Esophagus muscularis mucosa (tissue), 4 donors: ENCODE results near the gene SMLR1.

Source experiments
- EP300 ChIP-seq: sonication (generic); formaldehyde crosslinking; IDR thresholded peaks from one replicate; pipeline ENCODE4 v1.6.1; 2017; ENCODE audit warnings: antibody characterized with exemption
- POLR2A ChIP-seq: fragments of 450-650 bp; IDR thresholded peaks from one replicate; pipeline ENCODE4 v1.6.1; 2017; ENCODE audit warnings: antibody characterized with exemption, moderate library complexity, mild to moderate bottlenecking, low read depth
- POLR2AphosphoS5 ChIP-seq, 2 donors: sonication (generic); formaldehyde crosslinking; IDR thresholded peaks; one replicate each; pipeline ENCODE4 v1.6.1; 2017; ENCODE audit warnings: antibody characterized with exemption in 2 of 2
- TF ChIP-seq, protein P1 (sequence below), 3 experiments: fragments of 200-600 bp in 2 of 3; fragments of 450-650 bp in 1 of 3; sonication (generic) in 2 of 3; IDR thresholded peaks; one replicate each; pipeline ENCODE4 v1.5.1; 2017 to 2019; ENCODE audit warnings: antibody characterized with exemption in 3 of 3, mild to moderate bottlenecking in 2 of 3, moderate library complexity in 1 of 3

GRCh38 chr6:130872250-130873095 is 45.3 kb downstream of the SMLR1 start:
- TF ChIP-seq, protein P1, sequence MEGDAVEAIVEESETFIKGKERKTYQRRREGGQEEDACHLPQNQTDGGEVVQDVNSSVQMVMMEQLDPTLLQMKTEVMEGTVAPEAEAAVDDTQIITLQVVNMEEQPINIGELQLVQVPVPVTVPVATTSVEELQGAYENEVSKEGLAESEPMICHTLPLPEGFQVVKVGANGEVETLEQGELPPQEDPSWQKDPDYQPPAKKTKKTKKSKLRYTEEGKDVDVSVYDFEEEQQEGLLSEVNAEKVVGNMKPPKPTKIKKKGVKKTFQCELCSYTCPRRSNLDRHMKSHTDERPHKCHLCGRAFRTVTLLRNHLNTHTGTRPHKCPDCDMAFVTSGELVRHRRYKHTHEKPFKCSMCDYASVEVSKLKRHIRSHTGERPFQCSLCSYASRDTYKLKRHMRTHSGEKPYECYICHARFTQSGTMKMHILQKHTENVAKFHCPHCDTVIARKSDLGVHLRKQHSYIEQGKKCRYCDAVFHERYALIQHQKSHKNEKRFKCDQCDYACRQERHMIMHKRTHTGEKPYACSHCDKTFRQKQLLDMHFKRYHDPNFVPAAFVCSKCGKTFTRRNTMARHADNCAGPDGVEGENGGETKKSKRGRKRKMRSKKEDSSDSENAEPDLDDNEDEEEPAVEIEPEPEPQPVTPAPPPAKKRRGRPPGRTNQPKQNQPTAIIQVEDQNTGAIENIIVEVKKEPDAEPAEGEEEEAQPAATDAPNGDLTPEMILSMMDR (IDR thresholded peaks at IDR 0.05) = peak; percentile 53 to 81 (median 74)
- TF ChIP-seq EP300 (no peak), POLR2AphosphoS5 (IDR thresholded peaks at IDR 0.05) (no peak), POLR2A (no peak)
